NB4 (cell line): Measurements from ENCODE around the gene SOBP.

Source experiments
- CTCF ChIP-seq: IDR thresholded peaks from one replicate; pipeline ENCODE4 v1.5.1; 2012; ENCODE audit warnings: low read depth, low read length
- MYC ChIP-seq: IDR thresholded peaks from 2 replicates; pipeline ENCODE4 v1.6.1; 2011; ENCODE audit warnings: low read depth, low read length
- POLR2A ChIP-seq: IDR thresholded peaks from 2 replicates; pipeline ENCODE4 v1.6.1; 2011; ENCODE audit warnings: mild to moderate bottlenecking; ENCODE audit not compliant: insufficient read length; ENCODE audit errors: extremely low read depth

GRCh38 chr6:107441682-107442081, 48.2 kb upstream of the SOBP start:
- TF ChIP-seq CTCF = no peak
- no peak for TF ChIP-seq POLR2A
- no peak for TF ChIP-seq MYC
